GM12874 (cell line): ENCODE data around the gene ADAMTSL1.

Source experiments
- CTCF ChIP-seq: IDR thresholded peaks from 2 replicates; pipeline ENCODE4 v1.5.1; 2011; ENCODE audit warnings: low read depth, mild to moderate bottlenecking, control low read depth, low read length, moderate library complexity; ENCODE audit not compliant: insufficient read depth

Gene ADAMTSL1

GRCh38 chr9:18549772-18550171 is 75.8 kb downstream of the ADAMTSL1 start:
- no peak for TF ChIP-seq CTCF

GRCh38 chr9:18550286-18550685 is 76.3 kb downstream of the ADAMTSL1 start:
- no peak for TF ChIP-seq CTCF

- TF ChIP-seq CTCF, result no peak
These were observed 80.3 kb downstream of the ADAMTSL1 start for GRCh38 chr9:18554244-18554643.

GRCh38 chr9:18555105-18555883 is 81.3 kb downstream of the ADAMTSL1 start:
- TF ChIP-seq CTCF, result no peak

- TF ChIP-seq CTCF, result no peak
These were observed 90.3 kb downstream of the ADAMTSL1 start for GRCh38 chr9:18564018-18564880.

- no peak for TF ChIP-seq CTCF
These were observed 92.2 kb downstream of the ADAMTSL1 start for GRCh38 chr9:18566121-18566520.

GRCh38 chr9:18568973-18569372 is 95.0 kb downstream of the ADAMTSL1 start:
- TF ChIP-seq CTCF, result no peak
